ENCODE data around the gene IWS1.
"Not testable (repeated sequence)": the region's sequence is repeated elsewhere in the genome, so short reads cannot be mapped to it uniquely, and the experiment has no call there.

The IWS1 gene

GRCh38 chr2:127528487-127528886 is 2.2 kb upstream of the IWS1 start:
- DNase-seq (ENCODE audit: low spot score) = no peak

- DNase-seq (ENCODE audit: low spot score) = no peak
Measured at GRCh38 chr2:127527001-127527804, 914 bp upstream of the IWS1 start.

- DNase-seq (ENCODE audit: low spot score) = no peak
Measured at GRCh38 chr2:127525691-127526131, 578 bp downstream of the IWS1 start.

- DNase-seq (ENCODE audit: low spot score) = not testable (repeated sequence)
Measured at GRCh38 chr2:127524198-127524834, 2.0 kb downstream of the IWS1 start.

- DNase-seq (ENCODE audit: low spot score) = no peak
Measured at GRCh38 chr2:127523269-127523939, 2.9 kb downstream of the IWS1 start.

- no peak for DNase-seq (ENCODE audit: low spot score)
Measured at GRCh38 chr2:127520424-127520823, 5.9 kb downstream of the IWS1 start.

GRCh38 chr2:127517465-127517864 is 8.8 kb downstream of the IWS1 start:
- DNase-seq (ENCODE audit: low spot score) = no peak

GRCh38 chr2:127516041-127516762 is 10.1 kb downstream of the IWS1 start:
- DNase-seq (ENCODE audit: low spot score) = peak; percentile 55

GRCh38 chr2:127515383-127515915 is 10.8 kb downstream of the IWS1 start:
- DNase-seq (ENCODE audit: low spot score) = no peak

- DNase-seq (ENCODE audit: low spot score) = peak; percentile 70
Measured at GRCh38 chr2:127514485-127514884, 11.8 kb downstream of the IWS1 start.

- no peak for DNase-seq (ENCODE audit: low spot score)
Measured at GRCh38 chr2:127514076-127514475, 12.2 kb downstream of the IWS1 start.

GRCh38 chr2:127512362-127512761 is 13.9 kb downstream of the IWS1 start:
- no peak for DNase-seq (ENCODE audit: low spot score)

GRCh38 chr2:127511917-127512316 is 14.4 kb downstream of the IWS1 start:
- no peak for DNase-seq (ENCODE audit: low spot score)

- no peak for DNase-seq (ENCODE audit: low spot score)
Measured at GRCh38 chr2:127511090-127511695, 15.1 kb downstream of the IWS1 start.

GRCh38 chr2:127510073-127510472 is 16.2 kb downstream of the IWS1 start:
- no peak for DNase-seq (ENCODE audit: low spot score)

GRCh38 chr2:127508631-127509034 is 17.7 kb downstream of the IWS1 start:
- DNase-seq (ENCODE audit: low spot score) = peak; percentile 72

GRCh38 chr2:127508023-127508630 is 18.2 kb downstream of the IWS1 start:
- DNase-seq (ENCODE audit: low spot score) = no peak

- no peak for DNase-seq (ENCODE audit: low spot score)
Measured at GRCh38 chr2:127506510-127506909, 19.8 kb downstream of the IWS1 start.

GRCh38 chr2:127504552-127505430 is 21.5 kb downstream of the IWS1 start:
- DNase-seq (ENCODE audit: low spot score) = no peak

GRCh38 chr2:127503491-127503890 is 22.8 kb downstream of the IWS1 start:
- no peak for DNase-seq (ENCODE audit: low spot score)

Measured in putamen (tissue), 1 donor.